Measurements from ENCODE around the gene ZFP69.
A peak's percentile ranks its signal among the peaks of the same experiment; 100 is the strongest.

ZFP69 gene

GRCh38 chr1:40508375-40509341, 31.6 kb downstream of the ZFP69 start, which contains the start of gene EXO5:
TSS of gene EXO5 (plus strand) at chr1:40508767. CDS start at chr1:40514545, 5,778 bp downstream.
- DNase-seq (ENCODE audit: low spot score), result peak; percentile 86

- DNase-seq (ENCODE audit: low spot score), result no peak
Measured at GRCh38 chr1:40519517-40519916, 42.4 kb downstream of the ZFP69 start.

GRCh38 chr1:40530735-40531380, 53.8 kb downstream of the ZFP69 start:
- DNase-seq (ENCODE audit: low spot score), result no peak

- peak; percentile 93 for DNase-seq (ENCODE audit: low spot score)
Measured at GRCh38 chr1:40531381-40532061, 54.4 kb downstream of the ZFP69 start, which contains the start of gene ZNF684. TSS of gene ZNF684 (plus strand) at chr1:40531637. CDS start at chr1:40533167, 1,530 bp downstream.

- no peak for DNase-seq (ENCODE audit: low spot score)
Measured at GRCh38 chr1:40532062-40532389, 54.9 kb downstream of the ZFP69 start.

- peak; percentile 43 for DNase-seq (ENCODE audit: low spot score)
Measured at GRCh38 chr1:40532844-40533424, 55.8 kb downstream of the ZFP69 start.

GRCh38 chr1:40534589-40534988, 57.5 kb downstream of the ZFP69 start:
- no peak for DNase-seq (ENCODE audit: low spot score)

GRCh38 chr1:40535732-40536131, 58.6 kb downstream of the ZFP69 start:
- DNase-seq (ENCODE audit: low spot score), result no peak

- no peak for DNase-seq (ENCODE audit: low spot score)
Measured at GRCh38 chr1:40539338-40539737, 62.2 kb downstream of the ZFP69 start.

All from AG08396 (cell line).